Transverse colon (tissue), 3 donors: ENCODE results near the gene LMOD1.

Source experiments
- CTCF ChIP-seq, 5 experiments: fragments of 200-600 bp in 3 of 5; fragments of 450-650 bp in 2 of 5; sonication (generic) in 3 of 5; IDR thresholded peaks; 1 replicate in 2 of 5; 2 replicates in 3 of 5; pipeline ENCODE4 v1.5.1; 2016 to 2017; ENCODE audit warnings: antibody characterized with exemption in 5 of 5, inconsistent platforms in 3 of 5, mild to moderate bottlenecking in 2 of 5, moderate library complexity in 1 of 5
- POLR2A ChIP-seq: fragments of 450-650 bp; IDR thresholded peaks from one replicate; pipeline ENCODE4 v1.6.1; 2016; ENCODE audit warnings: antibody characterized with exemption, mild to moderate bottlenecking, moderate library complexity

GRCh38 chr1:201848230-201848629 is 98.1 kb downstream of the LMOD1 start:
- TF ChIP-seq CTCF (IDR thresholded peaks at IDR 0.05) (no peak), POLR2A (no peak)
